ENCODE results near the gene RXFP4. TPM values are rescaled to one million over a fixed set of nuclear protein-coding genes. Genes with fewer than 3 reads are reported as not detected.

Gene RXFP4
- total RNA-seq, 2 donors from 2014 or later = not detected

- Histone ChIP-seq H3K27ac (peak overlapping the region; percentile 89 to 93), H3K4me3 (no peak overlapping the region), H3K9me3 (no peaks in the 10 kb centered on the region), H3K4me1 (replicated peaks) (no peaks in the 10 kb centered on the region), H3K27me3 (replicated peaks; ENCODE audit: insufficient read depth) (no peaks in the 10 kb centered on the region), H3K36me3 (peaks cover 6 to 8% of the 10 kb centered on the region in 2 donors)
- peak; percentile 49 for DNase-seq (ENCODE audit: low spot score)
- no peak for TF ChIP-seq CTCF (IDR thresholded peaks at IDR 0.05)
- TF ChIP-seq POLR2A (IDR thresholded peaks at IDR 0.05) = no peak
- peak; percentile 56 for TF ChIP-seq POLR2AphosphoS5 (IDR thresholded peaks at IDR 0.05)
- intact Hi-C loops (cut with DNase I) = loop anchor here (5.0 to 10.0 kb wide), 2 partner anchors 53 to 155 kb away; partner anchors contain the start of genes GON4L and SYT11
- 37% methylated on average over 4 of the region's 4 CpGs for WGBS
Observed at GRCh38 chr1:155909894-155910293, 31.5 kb upstream of the RXFP4 start.

- Histone ChIP-seq H3K27ac (peak overlapping the region; percentile 89 to 93), H3K36me3 (peaks cover 6 to 9% of the 10 kb centered on the region in 2 donors), H3K9me3 (no peaks in the 10 kb centered on the region), H3K4me3 (peak overlapping the region; percentile 61 to 85), H3K27me3 (replicated peaks; ENCODE audit: insufficient read depth) (no peaks in the 10 kb centered on the region), H3K4me1 (replicated peaks) (no peaks in the 10 kb centered on the region)
- no peak for TF ChIP-seq POLR2AphosphoS5 (IDR thresholded peaks at IDR 0.05)
- TF ChIP-seq CTCF (IDR thresholded peaks at IDR 0.05) = no peak
- no peak for TF ChIP-seq POLR2A (IDR thresholded peaks at IDR 0.05)
- DNase-seq (ENCODE audit: low spot score) = peak; percentile 10
- intact Hi-C loops (cut with DNase I) = loop anchor here (5.0 to 10.0 kb wide), 2 partner anchors 53 to 156 kb away; partner anchors contain the start of genes GON4L and SYT11
- 1% methylated on average over 11 of the region's 11 CpGs for WGBS
Observed at GRCh38 chr1:155910621-155911121, 30.8 kb upstream of the RXFP4 start.

- TF ChIP-seq POLR2AphosphoS5 (IDR thresholded peaks at IDR 0.05) (peak; percentile 79), POLR2A (IDR thresholded peaks at IDR 0.05) (peak; percentile 78), CTCF (IDR thresholded peaks at IDR 0.05) (peak in 1 of 4 experiments; percentile 51)
- peak; percentile 81 for DNase-seq (ENCODE audit: low spot score)
- intact Hi-C loops (cut with DNase I) = loop anchor here (5.0 to 10.0 kb wide), 2 partner anchors 54 to 157 kb away; partner anchors contain the start of genes GON4L and SYT11
- no peaks in the 10 kb centered on the region for H3K27me3 ChIP-seq (replicated peaks; ENCODE audit: insufficient read depth)
- WGBS = 6% methylated on average over 34 of the region's 34 CpGs
- H3K9me3 ChIP-seq = no peaks in the 10 kb centered on the region
- peaks cover 6 to 15% of the 10 kb centered on the region in 2 donors for H3K36me3 ChIP-seq
- H3K4me3 ChIP-seq = peak within 1 kb of the TSS; percentile 61 to 85
- H3K4me1 ChIP-seq (replicated peaks) = no peaks in the 10 kb centered on the region
- peak within 1 kb of the TSS; percentile 89 to 93 for H3K27ac ChIP-seq
Observed at GRCh38 chr1:155911156-155912055, 30.0 kb upstream of the RXFP4 start, which contains the start of gene RIT1. Gene RIT1 (minus strand): TSS chr1:155911349. CDS start chr1:155910761, 588 bp downstream.

- Histone ChIP-seq H3K4me3 (no peak overlapping the region), H3K27ac (peak overlapping the region; percentile 89 to 93), H3K27me3 (replicated peaks; ENCODE audit: insufficient read depth) (no peaks in the 10 kb centered on the region), H3K36me3 (peaks cover 8 to 20% of the 10 kb centered on the region in 2 donors), H3K4me1 (replicated peaks) (no peaks in the 10 kb centered on the region), H3K9me3 (no peaks in the 10 kb centered on the region)
- no peak for TF ChIP-seq POLR2A (IDR thresholded peaks at IDR 0.05)
- no peak for TF ChIP-seq POLR2AphosphoS5 (IDR thresholded peaks at IDR 0.05)
- no peak for TF ChIP-seq CTCF (IDR thresholded peaks at IDR 0.05)
- WGBS = 83% methylated on average over 11 of the region's 11 CpGs
- DNase-seq (ENCODE audit: low spot score) = no peak
- intact Hi-C loops (cut with DNase I) = loop anchor here (5.0 to 10.0 kb wide), 2 partner anchors 55 to 157 kb away; partner anchors contain the start of genes GON4L and SYT11
Observed at GRCh38 chr1:155912056-155912536, 29.3 kb upstream of the RXFP4 start.

Measured in prostate gland (tissue), 2 donors.